GM12864 (cell line): Measurements from ENCODE around the gene EN1.

Source experiments
- DNase-seq: peaks from one replicate; pipeline ENCODE4 v3.0.0-alpha.2; 2011; ENCODE audit warnings: low read depth
- H3K4me3 ChIP-seq: 2 replicates; pipeline ENCODE4 v1.5.1; 2011; ENCODE audit warnings: mild to moderate bottlenecking, low read depth, low read length, control low read depth
- CTCF ChIP-seq: IDR thresholded peaks from 2 replicates; pipeline ENCODE4 v1.5.1; 2011; ENCODE audit warnings: low read depth, mild to moderate bottlenecking, moderate library complexity, low read length, control low read depth, inconsistent platforms; ENCODE audit errors: missing control alignments

The EN1 gene

GRCh38 chr2:118841828-118842461, 5.5 kb downstream of the EN1 start:
- no peak for DNase-seq
- TF ChIP-seq CTCF: no peak

GRCh38 chr2:118841450-118841827, 6.0 kb downstream of the EN1 start:
- no peak overlapping the region for H3K4me3 ChIP-seq
- TF ChIP-seq CTCF: no peak
- DNase-seq: no peak

More at GRCh38 chr2:118841828-118842461, 5.5 kb downstream of the EN1 start:
- H3K4me3 ChIP-seq: no peak overlapping the region

- H3K4me3 ChIP-seq: no peak overlapping the region
- no peak for DNase-seq
- TF ChIP-seq CTCF: no peak
Measured at GRCh38 chr2:118838741-118839455, 8.6 kb downstream of the EN1 start.

GRCh38 chr2:118837621-118838020, 9.8 kb downstream of the EN1 start:
- TF ChIP-seq CTCF: no peak
- no peak overlapping the region for H3K4me3 ChIP-seq

GRCh38 chr2:118837067-118837466, 10.4 kb downstream of the EN1 start:
- DNase-seq: no peak
- H3K4me3 ChIP-seq: no peak overlapping the region
- no peak for TF ChIP-seq CTCF

More at GRCh38 chr2:118837621-118838020, 9.8 kb downstream of the EN1 start:
- no peak for DNase-seq

- no peak overlapping the region for H3K4me3 ChIP-seq
- no peak for TF ChIP-seq CTCF
- no peak for DNase-seq
Measured at GRCh38 chr2:118836411-118836930, 11.0 kb downstream of the EN1 start.
